Colonic mucosa (tissue), 4 donors: ENCODE data around the gene TNFRSF1B. TPM values are rescaled to one million over a fixed set of nuclear protein-coding genes. Genes with fewer than 3 reads are reported as not detected.
A peak's percentile ranks its signal among the peaks of the same experiment; 100 is the strongest.

Source experiments
- DNase-seq: peaks from one replicate; pipeline ENCODE4 v3.0.0-alpha.2; 2020
- H3K27ac ChIP-seq: fragments of 200-600 bp; one replicate; pipeline ENCODE4 v1.8.0; 2021
- H3K27me3 ChIP-seq: fragments of 200-600 bp; one replicate; pipeline ENCODE4 v1.8.0; 2021
- H3K36me3 ChIP-seq: fragments of 200-600 bp; one replicate; pipeline ENCODE4 v1.8.0; 2021
- H3K4me1 ChIP-seq: fragments of 200-600 bp; one replicate; pipeline ENCODE4 v1.8.0; 2021; ENCODE audit warnings: mild to moderate bottlenecking
- H3K4me3 ChIP-seq: fragments of 200-600 bp; one replicate; pipeline ENCODE4 v1.8.0; 2021
- H3K9ac ChIP-seq, 2 donors: one replicate each; pipeline ENCODE4 v1.7.0; 2013; ENCODE audit warnings: control low read depth in 2 of 2, low read depth in 2 of 2, low read length in 2 of 2
- H3K9me3 ChIP-seq: fragments of 200-600 bp; one replicate; pipeline ENCODE4 v1.8.0; 2021
- intact Hi-C: fragments of 100-400 bp; cut with DNase I; formaldehyde crosslinking; loops from one replicate; pipeline ENCODE4 v1.14.1; 2022
- total RNA-seq, 2 donors: library from RNA; stranded (reverse); fragmentation: NEBNext Ultra II Directional in 1 of 2; extraction: Animal tissue kit (Norgen Biotek cat#: 25700) in 1 of 2; gene quantifications; one replicate each; pipeline ENCODE4 v1.2.1, GENCODE V29; 2021
- TF ChIP-seq, protein P1 (sequence below): fragments of 200-600 bp; IDR thresholded peaks from one replicate; pipeline ENCODE4 v1.8.0; 2022; ENCODE audit warnings: antibody characterized with exemption, mild to moderate bottlenecking
- donor health status: healthy.
- donor health status: DM: no; HTN: no; CAD: no.
- donor health status: DM: no; HTN: no; CAD: no.

TNFRSF1B gene
- total RNA-seq, 2 donors from 2014 or later = 27.2 to 28.1 TPM

DNA sequence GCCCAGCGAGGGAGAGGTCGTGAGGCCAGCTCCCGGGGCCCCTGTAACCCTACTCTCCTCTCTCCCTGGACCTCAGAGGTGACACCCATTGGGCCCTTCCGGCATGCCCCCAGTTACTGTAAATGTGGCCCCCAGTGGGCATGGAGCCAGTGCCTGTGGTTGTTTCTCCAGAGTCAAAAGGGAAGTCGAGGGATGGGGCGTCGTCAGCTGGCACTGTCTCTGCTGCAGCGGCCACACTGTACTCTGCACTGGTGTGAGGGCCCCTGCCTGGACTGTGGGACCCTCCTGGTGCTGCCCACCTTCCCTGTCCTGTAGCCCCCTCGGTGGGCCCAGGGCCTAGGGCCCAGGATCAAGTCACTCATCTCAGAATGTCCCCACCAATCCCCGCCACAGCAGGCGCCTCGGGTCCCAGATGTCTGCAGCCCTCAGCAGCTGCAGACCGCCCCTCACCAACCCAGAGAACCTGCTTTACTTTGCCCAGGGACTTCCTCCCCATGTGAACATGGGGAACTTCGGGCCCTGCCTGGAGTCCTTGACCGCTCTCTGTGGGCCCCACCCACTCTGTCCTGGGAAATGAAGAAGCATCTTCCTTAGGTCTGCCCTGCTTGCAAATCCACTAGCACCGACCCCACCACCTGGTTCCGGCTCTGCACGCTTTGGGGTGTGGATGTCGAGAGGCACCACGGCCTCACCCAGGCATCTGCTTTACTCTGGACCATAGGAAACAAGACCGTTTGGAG, 23.7 kb upstream of the TNFRSF1B start:
- Histone ChIP-seq H3K27me3 (no peaks in the 10 kb centered on the region), H3K4me3 (no peak overlapping the region), H3K9ac (no peak overlapping the region), H3K36me3 (no peaks in the 10 kb centered on the region), H3K4me1 (peaks cover 26% of the 10 kb centered on the region), H3K27ac (peak overlapping the region; percentile 87), H3K9me3 (no peaks in the 10 kb centered on the region)
- intact Hi-C loops = no loop called here
- no peak for DNase-seq
- TF ChIP-seq, protein P1, sequence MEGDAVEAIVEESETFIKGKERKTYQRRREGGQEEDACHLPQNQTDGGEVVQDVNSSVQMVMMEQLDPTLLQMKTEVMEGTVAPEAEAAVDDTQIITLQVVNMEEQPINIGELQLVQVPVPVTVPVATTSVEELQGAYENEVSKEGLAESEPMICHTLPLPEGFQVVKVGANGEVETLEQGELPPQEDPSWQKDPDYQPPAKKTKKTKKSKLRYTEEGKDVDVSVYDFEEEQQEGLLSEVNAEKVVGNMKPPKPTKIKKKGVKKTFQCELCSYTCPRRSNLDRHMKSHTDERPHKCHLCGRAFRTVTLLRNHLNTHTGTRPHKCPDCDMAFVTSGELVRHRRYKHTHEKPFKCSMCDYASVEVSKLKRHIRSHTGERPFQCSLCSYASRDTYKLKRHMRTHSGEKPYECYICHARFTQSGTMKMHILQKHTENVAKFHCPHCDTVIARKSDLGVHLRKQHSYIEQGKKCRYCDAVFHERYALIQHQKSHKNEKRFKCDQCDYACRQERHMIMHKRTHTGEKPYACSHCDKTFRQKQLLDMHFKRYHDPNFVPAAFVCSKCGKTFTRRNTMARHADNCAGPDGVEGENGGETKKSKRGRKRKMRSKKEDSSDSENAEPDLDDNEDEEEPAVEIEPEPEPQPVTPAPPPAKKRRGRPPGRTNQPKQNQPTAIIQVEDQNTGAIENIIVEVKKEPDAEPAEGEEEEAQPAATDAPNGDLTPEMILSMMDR = no peak

DNA sequence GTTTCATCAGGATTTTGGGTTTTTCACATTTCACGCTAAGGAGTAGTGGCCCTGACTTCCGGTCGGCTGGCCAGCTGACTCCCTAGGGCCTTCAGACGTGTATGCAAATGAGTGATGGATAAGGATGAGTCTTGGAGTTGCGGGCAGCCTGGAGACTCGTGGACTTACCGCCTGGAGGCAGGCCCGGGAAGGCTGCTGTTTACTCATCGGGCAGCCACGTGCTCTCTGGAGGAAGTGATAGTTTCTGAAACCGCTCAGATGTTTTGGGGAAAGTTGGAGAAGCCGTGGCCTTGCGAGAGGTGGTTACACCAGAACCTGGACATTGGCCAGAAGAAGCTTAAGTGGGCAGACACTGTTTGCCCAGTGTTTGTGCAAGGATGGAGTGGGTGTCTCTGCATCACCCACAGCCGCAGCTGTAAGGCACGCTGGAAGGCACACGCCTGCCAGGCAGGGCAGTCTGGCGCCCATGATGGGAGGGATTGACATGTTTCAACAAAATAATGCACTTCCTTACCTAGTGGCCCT, 23.1 kb upstream of the TNFRSF1B start:
- intact Hi-C loops = no loop called here
- no peaks in the 10 kb centered on the region for H3K27me3 ChIP-seq
- no peaks in the 10 kb centered on the region for H3K9me3 ChIP-seq
- peak overlapping the region; percentile 8 to 60 for H3K9ac ChIP-seq
- H3K4me3 ChIP-seq = no peak overlapping the region
- H3K36me3 ChIP-seq = no peaks in the 10 kb centered on the region
- H3K27ac ChIP-seq = peak overlapping the region; percentile 87
- peak; percentile 82 for DNase-seq
- H3K4me1 ChIP-seq = peaks cover 27% of the 10 kb centered on the region
- TF ChIP-seq, protein P1 = no peak

DNA sequence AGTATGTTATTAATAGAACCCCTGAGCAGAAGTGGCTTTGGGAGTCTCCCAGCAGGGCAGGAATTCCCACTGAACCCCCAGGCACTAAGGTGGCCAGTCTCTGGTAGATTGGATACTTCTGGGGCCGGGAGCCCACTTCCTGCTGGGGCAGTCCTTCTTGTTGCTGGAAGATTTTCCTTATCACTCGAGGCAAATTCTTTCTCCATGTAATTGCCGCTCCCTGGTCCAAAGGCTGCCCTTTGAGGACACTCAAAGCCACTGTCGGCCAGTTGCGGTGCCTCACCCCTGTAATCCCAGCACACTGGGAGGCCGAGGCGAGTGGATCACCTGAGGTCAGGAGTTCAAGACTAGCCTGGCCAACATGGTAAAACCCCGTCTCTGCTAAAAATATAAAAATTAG, 22.6 kb upstream of the TNFRSF1B start:
- H3K9ac ChIP-seq = peak overlapping the region; percentile 8 to 60
- intact Hi-C loops = no loop called here
- TF ChIP-seq, protein P1 = no peak

DNA sequence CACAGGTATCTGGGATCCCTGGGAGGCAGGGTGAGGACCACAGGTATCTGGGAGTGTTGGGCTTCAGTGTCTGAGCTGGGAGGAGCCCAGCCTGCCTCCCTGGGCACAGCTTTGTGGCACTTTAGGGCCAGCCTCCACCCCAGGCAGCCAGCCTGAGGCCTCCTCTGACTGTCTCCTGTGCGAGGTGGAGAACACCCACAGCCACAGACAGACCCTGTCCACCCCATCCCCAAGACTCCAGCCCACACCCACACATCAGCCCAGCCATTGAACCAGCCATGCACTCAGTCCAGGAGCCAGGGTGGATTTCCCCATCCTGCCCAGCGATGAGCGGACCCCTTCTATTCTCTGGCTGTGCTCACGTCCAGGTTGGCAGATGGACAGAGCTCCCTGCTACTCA, 21.8 kb upstream of the TNFRSF1B start:
- Histone ChIP-seq H3K4me1 (peaks cover 33% of the 10 kb centered on the region), H3K27me3 (no peaks in the 10 kb centered on the region), H3K9me3 (no peaks in the 10 kb centered on the region), H3K27ac (peak overlapping the region; percentile 87), H3K4me3 (no peak overlapping the region), H3K36me3 (no peaks in the 10 kb centered on the region), H3K9ac (no peak overlapping the region)
- TF ChIP-seq, protein P1 = no peak
- no peak for DNase-seq
- intact Hi-C loops = no loop called here

More for the DNA sequence above, 22.6 kb upstream of the TNFRSF1B start:
- Histone ChIP-seq H3K9me3 (no peaks in the 10 kb centered on the region), H3K4me3 (no peak overlapping the region), H3K27me3 (no peaks in the 10 kb centered on the region), H3K27ac (peak overlapping the region; percentile 87), H3K4me1 (peaks cover 33% of the 10 kb centered on the region), H3K36me3 (no peaks in the 10 kb centered on the region)
- DNase-seq = peak; percentile 76

DNA sequence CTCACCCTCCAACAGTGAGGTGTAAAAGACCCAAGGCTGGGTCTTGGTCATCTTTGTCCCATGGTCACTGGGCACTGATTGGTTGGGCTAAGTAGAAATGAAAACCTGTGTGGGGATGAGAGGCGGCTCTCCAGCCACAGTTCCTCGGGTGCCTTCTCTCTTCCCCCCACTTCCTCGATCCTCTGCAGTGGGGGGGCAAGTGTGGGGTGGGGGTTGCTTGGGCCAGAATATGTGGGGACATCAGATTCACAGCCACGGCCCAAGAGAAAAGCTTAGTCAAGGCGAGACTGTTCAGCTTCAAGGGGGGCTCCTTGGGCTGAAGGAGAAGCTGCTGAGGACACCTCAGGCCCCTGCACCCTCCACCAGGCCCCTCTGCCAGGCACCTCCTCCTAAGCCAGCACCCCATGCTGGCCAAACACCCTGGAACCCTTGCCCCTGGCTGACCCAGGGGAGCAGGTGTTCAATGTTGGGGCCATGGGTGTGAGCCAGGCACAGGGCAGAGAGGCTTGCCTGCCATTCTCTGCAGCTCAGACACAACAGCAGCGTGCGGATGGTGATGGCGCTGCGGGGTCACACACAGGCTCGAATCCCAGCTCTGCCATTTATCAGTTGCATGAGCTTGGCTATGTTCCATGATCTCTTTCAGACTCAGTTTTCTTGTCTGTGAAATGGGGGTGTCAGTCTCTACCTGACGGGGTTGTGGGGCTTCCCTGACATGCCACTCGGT, 21.0 kb upstream of the TNFRSF1B start:
- no peaks in the 10 kb centered on the region for H3K27me3 ChIP-seq
- intact Hi-C loops = no loop called here
- H3K4me3 ChIP-seq = no peak overlapping the region
- peaks cover 33% of the 10 kb centered on the region for H3K4me1 ChIP-seq
- H3K27ac ChIP-seq = no peak overlapping the region
- no peak overlapping the region for H3K9ac ChIP-seq
- H3K36me3 ChIP-seq = no peaks in the 10 kb centered on the region
- TF ChIP-seq, protein P1 = no peak
- H3K9me3 ChIP-seq = no peaks in the 10 kb centered on the region
- no peak for DNase-seq
